A673 (cell line): Measurements from ENCODE around the gene TEX13C. TPM values are rescaled to one million over a fixed set of nuclear protein-coding genes. Genes with fewer than 3 reads are reported as not detected.

ENCODE experiments used
- Bru-seq: library from RNA; stranded (reverse); fragments of 400-500 nt; gene quantifications from one replicate; lab custom pipeline; 2021; lab: Mats Ljungman, UMichigan
- BruChase-seq, 2 experiments: library from RNA; stranded (reverse); fragments of 400-500 nt; gene quantifications; one replicate each; lab custom pipeline; 2021; lab: Mats Ljungman, UMichigan
- BruUV-seq: library from RNA; stranded (reverse); fragments of 400-500 nt; replicated peaks from 2 replicates; lab custom pipeline; 2021; lab: Mats Ljungman, UMichigan
- CTCF ChIA-PET: fragments of 300-600 bp; sonication (Branson Sonifier 250); formaldehyde crosslinking; loops from one replicate; lab custom pipeline; 2022; ENCODE audit warnings: antibody characterized with exemption; lab: Charles Lee
- POLR2A ChIA-PET: fragments of 300-600 bp; sonication (Branson Sonifier 250); formaldehyde crosslinking; loops from one replicate; lab custom pipeline; 2022; ENCODE audit warnings: antibody characterized with exemption; ENCODE audit not compliant: low non-redundant PET; lab: Charles Lee
- DNase-seq: peaks from one replicate; pipeline ENCODE4 v3.0.0-alpha.2; 2015; ENCODE audit warnings: low spot score
- H3K27ac ChIP-seq: fragments of 200-600 bp; sonication (generic); 2 replicates; pipeline ENCODE4 v1.5.1; 2016; ENCODE audit warnings: mixed run types, low read depth, mild to moderate bottlenecking, mixed read lengths, antibody characterized with exemption, low read length; ENCODE audit not compliant: poor library complexity, severe bottlenecking
- H3K27me3 ChIP-seq: fragments of 200-600 bp; sonication (generic); replicated peaks from 2 replicates; pipeline ENCODE4 v1.6.1; 2017; ENCODE audit warnings: mixed run types, low read depth, mild to moderate bottlenecking, mixed read lengths, antibody characterized with exemption, low read length; ENCODE audit not compliant: insufficient read depth, poor library complexity
- H3K36me3 ChIP-seq: fragments of 200-600 bp; sonication (generic); 2 replicates; pipeline ENCODE4 v1.6.1; 2016; ENCODE audit warnings: mixed run types, mild to moderate bottlenecking, mixed read lengths, antibody characterized with exemption, low read length; ENCODE audit not compliant: insufficient read depth, poor library complexity, severe bottlenecking
- H3K4me1 ChIP-seq: fragments of 200-600 bp; sonication (generic); 2 replicates; pipeline ENCODE4 v1.6.1; 2017; ENCODE audit warnings: mixed run types, mild to moderate bottlenecking, mixed read lengths, antibody characterized with exemption, low read length; ENCODE audit not compliant: insufficient read depth, poor library complexity, severe bottlenecking
- H3K4me3 ChIP-seq: fragments of 200-600 bp; sonication (generic); 2 replicates; pipeline ENCODE4 v1.5.1; 2016; ENCODE audit warnings: low read depth, mixed run types, mild to moderate bottlenecking, mixed read lengths, low read length; ENCODE audit not compliant: poor library complexity, severe bottlenecking
- H3K9me3 ChIP-seq: fragments of 200-600 bp; sonication (generic); 2 replicates; pipeline ENCODE4 v1.6.1; 2016; ENCODE audit warnings: mixed run types, low read depth, mild to moderate bottlenecking, mixed read lengths, antibody characterized with exemption, low read length; ENCODE audit not compliant: poor library complexity, severe bottlenecking
- EZH2 ChIP-seq: fragments of 200-600 bp; sonication (generic); IDR thresholded peaks from 2 replicates; pipeline ENCODE4 v1.6.1; 2017; ENCODE audit warnings: borderline replicate concordance, low read depth, mild to moderate bottlenecking, mixed read lengths, antibody characterized with exemption, low read length; ENCODE audit not compliant: poor library complexity, severe bottlenecking
- intact Hi-C: fragments of 100-400 bp; cut with micrococcal nuclease; formaldehyde crosslinking; loops from one replicate; pipeline ENCODE4 v1.10.0; 2022; ENCODE audit not compliant: unreplicated experiment
- long read RNA-seq: library from polyadenylated mRNA; stranded (forward); transcript quantifications from one replicate; pipeline ENCODE4 v2.0.0, GENCODE V29; 2022
- total RNA-seq: library from RNA; stranded (reverse); gene quantifications from 2 replicates; pipeline ENCODE4 v1.2.3, GENCODE V29; 2021
- TF ChIP-seq, protein P1 (sequence below): fragments of 300-800, 200-600 bp; sonication (generic); conservative IDR thresholded peaks from 2 replicates; pipeline ENCODE4 v1.5.1; 2017; ENCODE audit warnings: low read depth, mild to moderate bottlenecking, antibody characterized with exemption, low read length, moderate library complexity, mixed read lengths

Gene TEX13C
- total RNA-seq (0.07 TPM in 1 of 2 replicates, not detected in the other), Bru-seq, nascent RNA (not detected), BruChase-seq, experiment 1, labeled RNA remaining after a 2-hour chase (percentile 14 among the genes with signal in this experiment), BruChase-seq, experiment 2, labeled RNA remaining after a 6-hour chase (percentile 21 among the genes with signal in this experiment)
- long read RNA-seq: 0 reads

DNA sequence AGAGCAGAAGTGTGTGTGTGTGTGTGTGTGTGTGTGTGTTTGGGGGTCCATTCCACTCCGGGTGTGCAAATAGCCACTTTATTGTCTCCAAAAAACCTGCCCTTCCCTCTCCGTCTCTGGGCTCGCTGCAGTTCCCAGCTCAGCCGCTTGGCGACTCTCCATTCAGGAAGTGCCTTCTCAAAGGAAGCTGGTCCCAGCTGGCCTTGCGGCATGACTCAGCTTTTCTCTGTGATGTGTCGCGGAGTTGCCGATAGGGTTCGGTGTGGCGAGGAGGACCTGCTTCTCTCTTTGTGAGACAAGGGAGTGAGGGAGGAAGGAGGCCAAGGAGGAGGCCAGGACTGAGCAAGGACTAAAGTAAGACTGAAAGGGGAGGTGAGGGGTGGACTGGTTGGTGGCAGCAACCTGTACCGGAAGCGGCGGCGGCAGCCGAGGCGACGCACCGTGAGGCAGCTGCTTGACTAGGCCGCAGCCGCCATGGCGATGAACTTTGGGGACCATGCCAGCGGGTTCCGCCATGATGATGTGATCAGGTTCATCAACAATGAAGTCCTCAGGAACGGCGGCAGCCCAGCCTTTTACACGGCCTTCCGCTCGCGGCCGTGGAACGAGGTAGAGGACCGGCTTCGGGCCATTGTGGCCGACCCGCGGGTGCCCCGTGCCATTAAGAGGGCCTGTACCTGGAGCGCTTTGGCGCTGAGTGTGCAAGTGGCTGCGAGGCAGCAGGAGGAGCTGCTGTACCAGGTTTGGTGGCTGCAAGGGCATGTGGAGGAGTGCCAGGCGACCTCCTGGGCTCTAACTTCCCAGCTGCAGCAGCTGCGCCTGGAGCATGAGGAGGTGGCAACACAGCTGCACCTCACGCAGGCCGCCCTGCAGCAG is at the start of gene TEX13C:
Gene TEX13C, plus strand, starts transcription at position 226 of the 876 bp plus-strand sequence. Its CDS starts 249 bp downstream, at position 475.
- ChIA-PET CTCF (no interaction called here), POLR2A (no interaction called here)
- Histone ChIP-seq H3K4me1 (no peaks in the 10 kb centered on the region), H3K27me3 (no peaks in the 10 kb centered on the region), H3K27ac (no peak within 1 kb of the TSS), H3K36me3 (no peaks in the 10 kb centered on the region), H3K9me3 (no peaks in the 10 kb centered on the region), H3K4me3 (no peak within 1 kb of the TSS)
- TF ChIP-seq EZH2: no peak
- TF ChIP-seq, protein P1, sequence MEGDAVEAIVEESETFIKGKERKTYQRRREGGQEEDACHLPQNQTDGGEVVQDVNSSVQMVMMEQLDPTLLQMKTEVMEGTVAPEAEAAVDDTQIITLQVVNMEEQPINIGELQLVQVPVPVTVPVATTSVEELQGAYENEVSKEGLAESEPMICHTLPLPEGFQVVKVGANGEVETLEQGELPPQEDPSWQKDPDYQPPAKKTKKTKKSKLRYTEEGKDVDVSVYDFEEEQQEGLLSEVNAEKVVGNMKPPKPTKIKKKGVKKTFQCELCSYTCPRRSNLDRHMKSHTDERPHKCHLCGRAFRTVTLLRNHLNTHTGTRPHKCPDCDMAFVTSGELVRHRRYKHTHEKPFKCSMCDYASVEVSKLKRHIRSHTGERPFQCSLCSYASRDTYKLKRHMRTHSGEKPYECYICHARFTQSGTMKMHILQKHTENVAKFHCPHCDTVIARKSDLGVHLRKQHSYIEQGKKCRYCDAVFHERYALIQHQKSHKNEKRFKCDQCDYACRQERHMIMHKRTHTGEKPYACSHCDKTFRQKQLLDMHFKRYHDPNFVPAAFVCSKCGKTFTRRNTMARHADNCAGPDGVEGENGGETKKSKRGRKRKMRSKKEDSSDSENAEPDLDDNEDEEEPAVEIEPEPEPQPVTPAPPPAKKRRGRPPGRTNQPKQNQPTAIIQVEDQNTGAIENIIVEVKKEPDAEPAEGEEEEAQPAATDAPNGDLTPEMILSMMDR: no peak
- no TSS peak for BruUV-seq
- intact Hi-C loops: loop anchor here (10.0 kb wide), 1 partner anchor 185 kb away; no protein-coding TSS in a partner anchor
- peak; percentile 10 for DNase-seq

DNA sequence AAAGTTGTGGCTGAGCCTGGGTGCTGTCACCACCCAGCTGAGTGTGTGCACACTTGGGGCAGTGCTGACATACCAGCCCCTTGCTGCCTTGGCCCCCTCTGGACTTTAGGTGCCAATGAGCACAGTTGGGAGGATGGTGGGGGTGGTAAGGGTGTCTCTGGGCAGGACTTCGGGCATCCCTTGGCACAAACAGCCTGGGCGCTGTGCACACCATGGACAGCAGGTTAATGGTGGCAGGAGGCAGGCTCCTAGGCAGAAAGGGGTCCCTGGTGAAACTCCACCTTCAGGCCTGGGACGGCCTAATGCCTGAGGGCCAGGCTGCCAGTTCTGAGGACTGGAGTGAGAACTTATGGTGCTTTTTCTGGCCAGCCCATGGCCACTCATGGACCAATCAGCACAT is 32.4 kb upstream of the TEX13C start:
- no peak for TF ChIP-seq EZH2
- TF ChIP-seq, protein P1: no peak
- H3K4me1 ChIP-seq: no peaks in the 10 kb centered on the region
- intact Hi-C loops: no loop called here
- H3K27ac ChIP-seq: no peak overlapping the region
- ChIA-PET CTCF (no interaction called here), POLR2A (no interaction called here)
- no peaks in the 10 kb centered on the region for H3K9me3 ChIP-seq
- H3K27me3 ChIP-seq: no peaks in the 10 kb centered on the region
- no peaks in the 10 kb centered on the region for H3K36me3 ChIP-seq
- DNase-seq: no peak
- H3K4me3 ChIP-seq: no peak overlapping the region
- BruUV-seq: no TSS peak

GRCh38 chrX:125288343-125288742 is 31.3 kb upstream of the TEX13C start:
- Histone ChIP-seq H3K4me1 (no peaks in the 10 kb centered on the region), H3K27ac (no peak overlapping the region), H3K36me3 (no peaks in the 10 kb centered on the region), H3K9me3 (no peaks in the 10 kb centered on the region), H3K4me3 (no peak overlapping the region), H3K27me3 (no peaks in the 10 kb centered on the region)
- POLR2A ChIA-PET: no interaction called here
- no peak for DNase-seq
- intact Hi-C loops: no loop called here
- TF ChIP-seq, protein P1: no peak
- TF ChIP-seq EZH2: no peak
- CTCF ChIA-PET: no interaction called here
- BruUV-seq: no TSS peak
